Measurements from ENCODE around the gene ZC3H13. TPM values are rescaled to one million over a fixed set of nuclear protein-coding genes. Genes with fewer than 3 reads are reported as not detected.

Gene ZC3H13
- total RNA-seq, 1 experiment from 2014 or later, result 378 TPM

DNA sequence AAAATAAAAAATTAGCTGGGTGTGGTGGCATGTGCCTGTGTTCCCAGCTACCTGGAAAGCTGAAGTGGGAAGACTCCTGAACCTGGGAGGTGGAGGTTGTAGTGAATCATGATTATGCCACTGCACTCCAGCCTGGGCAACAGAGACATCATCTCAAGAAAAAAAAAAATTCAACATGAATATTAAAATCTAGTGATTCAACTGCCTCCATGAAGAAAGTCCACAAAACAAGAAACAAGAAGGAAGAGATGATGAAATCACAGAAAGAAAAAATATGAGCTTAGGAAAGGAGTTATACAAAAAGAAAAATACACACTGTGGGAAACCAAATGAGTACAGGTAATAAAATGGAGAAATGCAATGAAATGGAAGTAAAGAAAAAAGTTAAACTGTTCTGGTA is 101.4 kb downstream of the ZC3H13 start:
- DNase-seq (ENCODE audit: low spot score), result no peak
- Histone ChIP-seq H3K27ac (ENCODE audit: low read depth, low read length, poor library complexity, severe bottlenecking) (peak overlapping the region; percentile 40), H3K36me3 (ENCODE audit: insufficient read depth, low read length, poor library complexity, severe bottlenecking) (peaks cover 19% of the 10 kb centered on the region), H3K27me3 (replicated peaks; ENCODE audit: insufficient read depth, low read depth, low read length, poor library complexity) (no peaks in the 10 kb centered on the region), H3K4me1 (ENCODE audit: insufficient read depth, low read length, poor library complexity, severe bottlenecking) (peaks cover 24% of the 10 kb centered on the region), H3K9me3 (ENCODE audit: low read depth, low read length, poor library complexity, severe bottlenecking) (no peaks in the 10 kb centered on the region), H3K4me3 (ENCODE audit: low read depth, low read length, poor library complexity, severe bottlenecking) (no peak overlapping the region)
- ChIA-PET CTCF (no interaction called here), POLR2A (ENCODE audit: low non-redundant PET) (no interaction called here)
- BruUV-seq (replicated peaks), result no TSS peak
- no peak for TF ChIP-seq CTCF (conservative IDR thresholded peaks at IDR 0.05; ENCODE audit: low read depth, low read length)
- no peak for TF ChIP-seq EZH2 (IDR thresholded peaks at IDR 0.05; ENCODE audit: borderline replicate concordance, low read depth, low read length, poor library complexity, severe bottlenecking)
- intact Hi-C loops (cut with micrococcal nuclease; ENCODE audit: unreplicated experiment), result no loop called here

GRCh38 chr13:45950386-45951000 is 102.1 kb downstream of the ZC3H13 start:
- no peak for TF ChIP-seq CTCF (conservative IDR thresholded peaks at IDR 0.05; ENCODE audit: low read depth, low read length)
- no peak for TF ChIP-seq EZH2 (IDR thresholded peaks at IDR 0.05; ENCODE audit: borderline replicate concordance, low read depth, low read length, poor library complexity, severe bottlenecking)
- H3K4me1 ChIP-seq (ENCODE audit: insufficient read depth, low read length, poor library complexity, severe bottlenecking), result peaks cover 17% of the 10 kb centered on the region
- intact Hi-C loops (cut with micrococcal nuclease; ENCODE audit: unreplicated experiment), result no loop called here
- no peaks in the 10 kb centered on the region for H3K9me3 ChIP-seq (ENCODE audit: low read depth, low read length, poor library complexity, severe bottlenecking)
- H3K36me3 ChIP-seq (ENCODE audit: insufficient read depth, low read length, poor library complexity, severe bottlenecking), result peaks cover 13% of the 10 kb centered on the region
- ChIA-PET POLR2A (ENCODE audit: low non-redundant PET) (no interaction called here), CTCF (no interaction called here)
- no peak overlapping the region for H3K4me3 ChIP-seq (ENCODE audit: low read depth, low read length, poor library complexity, severe bottlenecking)
- H3K27ac ChIP-seq (ENCODE audit: low read depth, low read length, poor library complexity, severe bottlenecking), result peak overlapping the region; percentile 43
- H3K27me3 ChIP-seq (replicated peaks; ENCODE audit: insufficient read depth, low read depth, low read length, poor library complexity), result no peaks in the 10 kb centered on the region
- no TSS peak for BruUV-seq (replicated peaks)
- no peak for DNase-seq (ENCODE audit: low spot score)

GRCh38 chr13:45949161-45949560 is 103.4 kb downstream of the ZC3H13 start:
- no peak overlapping the region for H3K4me3 ChIP-seq (ENCODE audit: low read depth, low read length, poor library complexity, severe bottlenecking)
- POLR2A ChIA-PET (ENCODE audit: low non-redundant PET), result interaction anchor here (0.6 kb wide), 1 partner anchor 102 kb away, joined by 6 read pairs; no protein-coding TSS in a partner anchor
- peaks cover 26% of the 10 kb centered on the region for H3K4me1 ChIP-seq (ENCODE audit: insufficient read depth, low read length, poor library complexity, severe bottlenecking)
- H3K27me3 ChIP-seq (replicated peaks; ENCODE audit: insufficient read depth, low read depth, low read length, poor library complexity), result no peaks in the 10 kb centered on the region
- TF ChIP-seq CTCF (conservative IDR thresholded peaks at IDR 0.05; ENCODE audit: low read depth, low read length) (no peak), EZH2 (IDR thresholded peaks at IDR 0.05; ENCODE audit: borderline replicate concordance, low read depth, low read length, poor library complexity, severe bottlenecking) (no peak)
- CTCF ChIA-PET, result no interaction called here
- no peak for DNase-seq (ENCODE audit: low spot score)
- no TSS peak for BruUV-seq (replicated peaks)
- H3K9me3 ChIP-seq (ENCODE audit: low read depth, low read length, poor library complexity, severe bottlenecking), result no peaks in the 10 kb centered on the region
- H3K36me3 ChIP-seq (ENCODE audit: insufficient read depth, low read length, poor library complexity, severe bottlenecking), result no peaks in the 10 kb centered on the region
- peak overlapping the region; percentile 29 for H3K27ac ChIP-seq (ENCODE audit: low read depth, low read length, poor library complexity, severe bottlenecking)
- intact Hi-C loops (cut with micrococcal nuclease; ENCODE audit: unreplicated experiment), result no loop called here

All from A673 (cell line).